HUES6 (cell line): ENCODE results near the gene CROCC.

ENCODE experiments used
- H3K27ac ChIP-seq: 2 replicates; pipeline ENCODE4 v1.7.0; 2013; ENCODE audit warnings: low read depth, mild to moderate bottlenecking, low read length, inconsistent platforms
- H3K27me3 ChIP-seq: 2 replicates; pipeline ENCODE4 v1.6.1; 2013; ENCODE audit warnings: low read length; ENCODE audit not compliant: control insufficient read depth, insufficient read depth
- H3K36me3 ChIP-seq: 2 replicates; pipeline ENCODE4 v1.6.1; 2013; ENCODE audit warnings: low read length; ENCODE audit not compliant: control insufficient read depth, insufficient read depth
- H3K4me1 ChIP-seq: 2 replicates; pipeline ENCODE4 v1.6.1; 2013; ENCODE audit warnings: low read length; ENCODE audit not compliant: control insufficient read depth, insufficient read depth
- H3K4me3 ChIP-seq: 2 replicates; pipeline ENCODE4 v1.5.1; 2013; ENCODE audit warnings: low read depth, low read length
- H3K9ac ChIP-seq: one replicate; pipeline ENCODE4 v1.6.1; 2013; ENCODE audit warnings: mild to moderate bottlenecking, low read length
- H3K9me3 ChIP-seq: 2 replicates; pipeline ENCODE4 v1.6.1; 2013; ENCODE audit warnings: low read depth, low read length; ENCODE audit not compliant: control insufficient read depth, insufficient read depth

CROCC gene

GRCh38 chr1:16999863-17000262 is 78.1 kb downstream of the CROCC start:
- no peak overlapping the region for H3K9ac ChIP-seq
- peaks cover 63% of the 10 kb centered on the region for H3K36me3 ChIP-seq
- no peaks in the 10 kb centered on the region for H3K9me3 ChIP-seq
- H3K27me3 ChIP-seq = no peaks in the 10 kb centered on the region
- no peaks in the 10 kb centered on the region for H3K4me1 ChIP-seq
- no peak overlapping the region for H3K4me3 ChIP-seq
- no peak overlapping the region for H3K27ac ChIP-seq

GRCh38 chr1:17001760-17002523 is 80.2 kb downstream of the CROCC start:
- Histone ChIP-seq H3K4me1 (peaks cover 1% of the 10 kb centered on the region), H3K9ac (no peak overlapping the region), H3K27ac (no peak overlapping the region), H3K9me3 (no peaks in the 10 kb centered on the region), H3K27me3 (no peaks in the 10 kb centered on the region), H3K36me3 (peaks cover 58% of the 10 kb centered on the region), H3K4me3 (no peak overlapping the region)

- Histone ChIP-seq H3K9me3 (no peaks in the 10 kb centered on the region), H3K4me3 (no peak overlapping the region), H3K27me3 (no peaks in the 10 kb centered on the region), H3K36me3 (peaks cover 55% of the 10 kb centered on the region), H3K27ac (no peak overlapping the region), H3K4me1 (peaks cover 5% of the 10 kb centered on the region), H3K9ac (no peak overlapping the region)
Measured at GRCh38 chr1:17002524-17002902, 80.8 kb downstream of the CROCC start.

GRCh38 chr1:17004466-17005364 is 83.0 kb downstream of the CROCC start:
- no peak overlapping the region for H3K27ac ChIP-seq
- H3K4me1 ChIP-seq = peaks cover 10% of the 10 kb centered on the region
- no peak overlapping the region for H3K9ac ChIP-seq
- H3K9me3 ChIP-seq = no peaks in the 10 kb centered on the region
- no peak overlapping the region for H3K4me3 ChIP-seq
- H3K36me3 ChIP-seq = peaks cover 40% of the 10 kb centered on the region
- H3K27me3 ChIP-seq = no peaks in the 10 kb centered on the region

GRCh38 chr1:17005365-17005740 is 83.6 kb downstream of the CROCC start:
- Histone ChIP-seq H3K4me3 (no peak overlapping the region), H3K36me3 (peaks cover 36% of the 10 kb centered on the region), H3K9ac (no peak overlapping the region), H3K4me1 (peaks cover 11% of the 10 kb centered on the region), H3K27ac (no peak overlapping the region), H3K27me3 (no peaks in the 10 kb centered on the region), H3K9me3 (no peaks in the 10 kb centered on the region)

- Histone ChIP-seq H3K36me3 (peaks cover 27% of the 10 kb centered on the region), H3K27me3 (no peaks in the 10 kb centered on the region), H3K9me3 (no peaks in the 10 kb centered on the region), H3K4me1 (peaks cover 21% of the 10 kb centered on the region), H3K4me3 (no peak overlapping the region), H3K27ac (no peak overlapping the region), H3K9ac (no peak overlapping the region)
Measured at GRCh38 chr1:17007121-17007520, 85.4 kb downstream of the CROCC start.

GRCh38 chr1:17008208-17008855 is 86.6 kb downstream of the CROCC start:
- Histone ChIP-seq H3K4me3 (no peak overlapping the region), H3K9ac (no peak overlapping the region), H3K9me3 (no peaks in the 10 kb centered on the region), H3K27ac (no peak overlapping the region), H3K27me3 (no peaks in the 10 kb centered on the region), H3K4me1 (peaks cover 33% of the 10 kb centered on the region), H3K36me3 (peaks cover 17% of the 10 kb centered on the region)

GRCh38 chr1:17009706-17010105 is 88.0 kb downstream of the CROCC start:
- Histone ChIP-seq H3K9me3 (no peaks in the 10 kb centered on the region), H3K4me3 (no peak overlapping the region), H3K36me3 (peaks cover 7% of the 10 kb centered on the region), H3K9ac (no peak overlapping the region), H3K4me1 (peaks cover 44% of the 10 kb centered on the region), H3K27me3 (no peaks in the 10 kb centered on the region), H3K27ac (no peak overlapping the region)

GRCh38 chr1:17011092-17011438 is 89.3 kb downstream of the CROCC start:
- Histone ChIP-seq H3K9me3 (no peaks in the 10 kb centered on the region), H3K27ac (no peak overlapping the region), H3K4me1 (peaks cover 56% of the 10 kb centered on the region), H3K27me3 (no peaks in the 10 kb centered on the region), H3K36me3 (no peaks in the 10 kb centered on the region), H3K4me3 (peak overlapping the region; percentile 87), H3K9ac (no peak overlapping the region)

- Histone ChIP-seq H3K27me3 (no peaks in the 10 kb centered on the region), H3K36me3 (no peaks in the 10 kb centered on the region), H3K27ac (no peak within 1 kb of the TSS), H3K9ac (peak within 1 kb of the TSS; percentile 65), H3K9me3 (no peaks in the 10 kb centered on the region), H3K4me3 (peak within 1 kb of the TSS; percentile 87), H3K4me1 (peaks cover 62% of the 10 kb centered on the region)
Measured at GRCh38 chr1:17011439-17012307, 89.9 kb downstream of the CROCC start, which contains the start of gene ATP13A2. TSS of gene ATP13A2 (minus strand) at chr1:17011928. CDS start at chr1:17011738, 190 bp downstream.
